Fibroblast of lung (primary cell): ENCODE results near the gene GAB1.

Experiments
- EZH2 ChIP-seq: IDR thresholded peaks from 2 replicates; pipeline ENCODE4 v1.5.1; 2012; ENCODE audit warnings: low read length, control low read depth, mild to moderate bottlenecking; ENCODE audit errors: missing control alignments
- TF ChIP-seq, protein P1 (sequence below), 2 donors: IDR thresholded peaks in 1 of 2; conservative IDR thresholded peaks in 1 of 2; 1 replicate in 1 of 2; 2 replicates in 1 of 2; pipeline ENCODE4 v1.5.1; 2011 to 2012; ENCODE audit warnings: low read length in 2 of 2, control low read depth in 1 of 2, inconsistent platforms in 1 of 2, low read depth in 1 of 2, mild to moderate bottlenecking in 1 of 2

DNA sequence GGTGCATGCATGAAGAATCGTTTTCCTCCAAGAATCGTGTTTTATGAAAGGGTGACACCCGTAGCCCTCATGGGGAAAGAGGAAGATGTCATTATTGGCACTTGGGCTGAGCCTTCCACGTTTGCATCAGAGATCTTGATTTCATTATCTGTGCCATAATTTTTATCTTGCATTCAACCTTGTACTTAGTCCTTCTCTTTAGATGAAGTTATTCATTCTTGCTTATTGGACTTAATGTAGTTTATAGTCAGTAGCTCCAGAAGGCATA, 66.8 kb downstream of the GAB1 start:
- TF ChIP-seq EZH2 = no peak
- TF ChIP-seq, protein P1, sequence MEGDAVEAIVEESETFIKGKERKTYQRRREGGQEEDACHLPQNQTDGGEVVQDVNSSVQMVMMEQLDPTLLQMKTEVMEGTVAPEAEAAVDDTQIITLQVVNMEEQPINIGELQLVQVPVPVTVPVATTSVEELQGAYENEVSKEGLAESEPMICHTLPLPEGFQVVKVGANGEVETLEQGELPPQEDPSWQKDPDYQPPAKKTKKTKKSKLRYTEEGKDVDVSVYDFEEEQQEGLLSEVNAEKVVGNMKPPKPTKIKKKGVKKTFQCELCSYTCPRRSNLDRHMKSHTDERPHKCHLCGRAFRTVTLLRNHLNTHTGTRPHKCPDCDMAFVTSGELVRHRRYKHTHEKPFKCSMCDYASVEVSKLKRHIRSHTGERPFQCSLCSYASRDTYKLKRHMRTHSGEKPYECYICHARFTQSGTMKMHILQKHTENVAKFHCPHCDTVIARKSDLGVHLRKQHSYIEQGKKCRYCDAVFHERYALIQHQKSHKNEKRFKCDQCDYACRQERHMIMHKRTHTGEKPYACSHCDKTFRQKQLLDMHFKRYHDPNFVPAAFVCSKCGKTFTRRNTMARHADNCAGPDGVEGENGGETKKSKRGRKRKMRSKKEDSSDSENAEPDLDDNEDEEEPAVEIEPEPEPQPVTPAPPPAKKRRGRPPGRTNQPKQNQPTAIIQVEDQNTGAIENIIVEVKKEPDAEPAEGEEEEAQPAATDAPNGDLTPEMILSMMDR (conservative IDR thresholded peaks at IDR 0.05 in 1 of 2, IDR thresholded peaks at IDR 0.05 in 1 of 2; ENCODE audit: low read depth in 1 of 2, low read length in 2 of 2) = no peak
